Peyer's patch (tissue), 4 donors: ENCODE data around the gene USP6NL.

ENCODE experiments used
- CTCF ChIP-seq, 6 experiments: fragments of 450-650 bp in 4 of 6; fragments of 200-600 bp in 2 of 6; sonication (generic) in 1 of 6; IDR thresholded peaks; one replicate each; pipeline ENCODE4 v1.5.1; 2017 to 2019; ENCODE audit warnings: antibody characterized with exemption in 6 of 6, mild to moderate bottlenecking in 3 of 6, moderate library complexity in 1 of 6
- POLR2A ChIP-seq, 2 donors: fragments of 450-650 bp; IDR thresholded peaks; one replicate each; pipeline ENCODE4 v1.5.1; 2017; ENCODE audit warnings: antibody characterized with exemption in 2 of 2, mild to moderate bottlenecking in 2 of 2, moderate library complexity in 2 of 2

- TF ChIP-seq POLR2A (IDR thresholded peaks at IDR 0.05) (no peak), CTCF (IDR thresholded peaks at IDR 0.05) (no peak)
Measured at GRCh38 chr10:11416974-11417373, 194.5 kb downstream of the USP6NL start.
